NB4 (cell line): Measurements from ENCODE around the gene C20orf144.

ENCODE experiments used
- CTCF ChIP-seq: IDR thresholded peaks from one replicate; pipeline ENCODE4 v1.5.1; 2012; ENCODE audit warnings: low read depth, low read length
- MAX ChIP-seq: IDR thresholded peaks from 2 replicates; pipeline ENCODE4 v1.6.1; 2011; ENCODE audit warnings: low read depth, low read length
- MYC ChIP-seq: IDR thresholded peaks from 2 replicates; pipeline ENCODE4 v1.6.1; 2011; ENCODE audit warnings: low read depth, low read length
- POLR2A ChIP-seq: IDR thresholded peaks from 2 replicates; pipeline ENCODE4 v1.6.1; 2011; ENCODE audit warnings: mild to moderate bottlenecking; ENCODE audit not compliant: insufficient read length; ENCODE audit errors: extremely low read depth

GRCh38 chr20:33686984-33687366, 24.8 kb downstream of the C20orf144 start:
- TF ChIP-seq POLR2A (no peak), CTCF (no peak), MAX (no peak), MYC (no peak)
